Hepatocyte (in vitro differentiated cells): ENCODE results near the gene TRIM46. TPM values are rescaled to one million over a fixed set of nuclear protein-coding genes. Genes with fewer than 3 reads are reported as not detected.

ENCODE experiments used
- DNase-seq: peaks from one replicate; pipeline ENCODE4 v3.0.0-alpha.2; 2016; ENCODE audit warnings: low spot score
- H2AFZ ChIP-seq: fragments of 200-600 bp; sonication (generic); 2 replicates; pipeline ENCODE4 v1.6.0; 2016; ENCODE audit warnings: antibody characterized with exemption, mild to moderate bottlenecking
- H3K27ac ChIP-seq: fragments of 200-600 bp; sonication (generic); 2 replicates; pipeline ENCODE4 v1.5.1; 2016; ENCODE audit warnings: mild to moderate bottlenecking
- H3K27me3 ChIP-seq: fragments of 200-600 bp; sonication (generic); 2 replicates; pipeline ENCODE4 v1.6.1; 2016
- H3K36me3 ChIP-seq: fragments of 200-600 bp; sonication (generic); replicated peaks from 2 replicates; pipeline ENCODE4 v1.5.1; 2016; ENCODE audit warnings: low read depth; ENCODE audit not compliant: insufficient read depth
- H3K4me1 ChIP-seq: fragments of 200-600 bp; sonication (generic); 2 replicates; pipeline ENCODE4 v1.5.1; 2016; ENCODE audit warnings: mild to moderate bottlenecking, moderate library complexity; ENCODE audit not compliant: insufficient read depth
- H3K4me2 ChIP-seq: fragments of 200-600 bp; sonication (generic); 2 replicates; pipeline ENCODE4 v1.6.0; 2016
- H3K4me3 ChIP-seq: fragments of 200-600 bp; sonication (generic); 2 replicates; pipeline ENCODE4 v1.5.1; 2016; ENCODE audit warnings: mild to moderate bottlenecking
- H3K79me2 ChIP-seq: fragments of 200-600 bp; sonication (generic); 2 replicates; pipeline ENCODE4 v1.6.0; 2017; ENCODE audit warnings: mild to moderate bottlenecking
- H3K9me2 ChIP-seq: fragments of 200-600 bp; sonication (generic); replicated peaks from 2 replicates; pipeline ENCODE4 v1.6.0; 2017; ENCODE audit warnings: mild to moderate bottlenecking; ENCODE audit not compliant: insufficient read depth
- H3K9me3 ChIP-seq: fragments of 200-600 bp; sonication (generic); 2 replicates; pipeline ENCODE4 v1.5.1; 2016; ENCODE audit warnings: low read depth, mild to moderate bottlenecking
- H4K20me1 ChIP-seq: fragments of 200-600 bp; sonication (generic); 2 replicates; pipeline ENCODE4 v1.6.0; 2016; ENCODE audit warnings: mild to moderate bottlenecking; ENCODE audit not compliant: insufficient read depth, poor library complexity, severe bottlenecking
- EZH2 ChIP-seq: fragments of 200-600 bp; sonication (generic); IDR thresholded peaks from 2 replicates; pipeline ENCODE4 v1.6.1; 2016; ENCODE audit warnings: antibody characterized with exemption, mild to moderate bottlenecking, borderline replicate concordance
- EZH2phosphoT487 ChIP-seq: fragments of 200-600 bp; sonication (generic); IDR thresholded peaks from one replicate; pipeline ENCODE4 v1.6.1; 2018; ENCODE audit warnings: antibody characterized with exemption, mild to moderate bottlenecking, low read depth, moderate library complexity; ENCODE audit not compliant: unreplicated experiment, severe bottlenecking
- WGBS: methylation state at CpG from one replicate; pipeline ENCODE4 v1.1.6; 2016; ENCODE audit warnings: low lambda C conversion rate; ENCODE audit errors: missing lambda C conversion rate; 5-methylcytosine and 5-hydroxymethylcytosine counted together
- polyA plus RNA-seq: library from polyadenylated mRNA; unstranded; fragments of >200 nt; fragmentation: Nextera tagmentation; extraction: Ambion mirVana; gene quantifications from 2 replicates; pipeline ENCODE4 v1.2.1, GENCODE V29; 2016
- total RNA-seq: library from RNA; depleted of rRNA; stranded (reverse); fragments of >200 nt; gene quantifications from 2 replicates; pipeline ENCODE4 v1.2.3, GENCODE V29; 2014
- TF ChIP-seq, protein P1 (sequence below): fragments of 200-600 bp; sonication (generic); IDR thresholded peaks from 2 replicates; pipeline ENCODE4 v1.5.1; 2016; ENCODE audit warnings: antibody characterized with exemption, mild to moderate bottlenecking; ENCODE audit not compliant: poor library complexity

TRIM46 gene
- total and polyA plus RNA-seq, 2 experiments from 2014 or later: 1.2 to 2.1 TPM

DNA sequence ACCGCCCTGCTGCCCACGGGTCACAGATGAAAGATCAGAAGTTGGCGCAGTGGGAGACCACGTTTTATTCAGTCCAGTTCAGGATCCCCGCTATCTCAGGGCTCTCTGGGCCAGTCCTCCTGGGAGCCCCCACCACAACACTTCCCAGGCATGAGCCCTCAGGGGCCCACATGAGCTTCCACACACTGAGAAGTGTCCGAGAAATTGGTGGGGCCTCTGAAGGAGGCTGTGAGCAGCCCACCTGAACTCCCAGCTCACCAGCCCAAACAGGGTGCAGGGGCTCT is 12.1 kb downstream of the TRIM46 start:
- H3K36me3 ChIP-seq: no peaks in the 10 kb centered on the region
- H3K4me1 ChIP-seq: peaks cover 18% of the 10 kb centered on the region
- no peaks in the 10 kb centered on the region for H3K9me2 ChIP-seq
- no peak overlapping the region for H3K4me3 ChIP-seq
- H3K27ac ChIP-seq: peak overlapping the region; percentile 60
- H3K27me3 ChIP-seq: no peaks in the 10 kb centered on the region
- H3K79me2 ChIP-seq: no peaks in the 10 kb centered on the region
- TF ChIP-seq, protein P1, sequence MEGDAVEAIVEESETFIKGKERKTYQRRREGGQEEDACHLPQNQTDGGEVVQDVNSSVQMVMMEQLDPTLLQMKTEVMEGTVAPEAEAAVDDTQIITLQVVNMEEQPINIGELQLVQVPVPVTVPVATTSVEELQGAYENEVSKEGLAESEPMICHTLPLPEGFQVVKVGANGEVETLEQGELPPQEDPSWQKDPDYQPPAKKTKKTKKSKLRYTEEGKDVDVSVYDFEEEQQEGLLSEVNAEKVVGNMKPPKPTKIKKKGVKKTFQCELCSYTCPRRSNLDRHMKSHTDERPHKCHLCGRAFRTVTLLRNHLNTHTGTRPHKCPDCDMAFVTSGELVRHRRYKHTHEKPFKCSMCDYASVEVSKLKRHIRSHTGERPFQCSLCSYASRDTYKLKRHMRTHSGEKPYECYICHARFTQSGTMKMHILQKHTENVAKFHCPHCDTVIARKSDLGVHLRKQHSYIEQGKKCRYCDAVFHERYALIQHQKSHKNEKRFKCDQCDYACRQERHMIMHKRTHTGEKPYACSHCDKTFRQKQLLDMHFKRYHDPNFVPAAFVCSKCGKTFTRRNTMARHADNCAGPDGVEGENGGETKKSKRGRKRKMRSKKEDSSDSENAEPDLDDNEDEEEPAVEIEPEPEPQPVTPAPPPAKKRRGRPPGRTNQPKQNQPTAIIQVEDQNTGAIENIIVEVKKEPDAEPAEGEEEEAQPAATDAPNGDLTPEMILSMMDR: no peak
- TF ChIP-seq EZH2: no peak
- no peak for TF ChIP-seq EZH2phosphoT487
- 71% methylated on average over 6 of the region's 6 CpGs for WGBS
- no peaks in the 10 kb centered on the region for H3K9me3 ChIP-seq
- no peak overlapping the region for H2AFZ ChIP-seq
- H3K4me2 ChIP-seq: peak overlapping the region; percentile 58
- H4K20me1 ChIP-seq: no peaks in the 10 kb centered on the region
- DNase-seq: no peak

DNA sequence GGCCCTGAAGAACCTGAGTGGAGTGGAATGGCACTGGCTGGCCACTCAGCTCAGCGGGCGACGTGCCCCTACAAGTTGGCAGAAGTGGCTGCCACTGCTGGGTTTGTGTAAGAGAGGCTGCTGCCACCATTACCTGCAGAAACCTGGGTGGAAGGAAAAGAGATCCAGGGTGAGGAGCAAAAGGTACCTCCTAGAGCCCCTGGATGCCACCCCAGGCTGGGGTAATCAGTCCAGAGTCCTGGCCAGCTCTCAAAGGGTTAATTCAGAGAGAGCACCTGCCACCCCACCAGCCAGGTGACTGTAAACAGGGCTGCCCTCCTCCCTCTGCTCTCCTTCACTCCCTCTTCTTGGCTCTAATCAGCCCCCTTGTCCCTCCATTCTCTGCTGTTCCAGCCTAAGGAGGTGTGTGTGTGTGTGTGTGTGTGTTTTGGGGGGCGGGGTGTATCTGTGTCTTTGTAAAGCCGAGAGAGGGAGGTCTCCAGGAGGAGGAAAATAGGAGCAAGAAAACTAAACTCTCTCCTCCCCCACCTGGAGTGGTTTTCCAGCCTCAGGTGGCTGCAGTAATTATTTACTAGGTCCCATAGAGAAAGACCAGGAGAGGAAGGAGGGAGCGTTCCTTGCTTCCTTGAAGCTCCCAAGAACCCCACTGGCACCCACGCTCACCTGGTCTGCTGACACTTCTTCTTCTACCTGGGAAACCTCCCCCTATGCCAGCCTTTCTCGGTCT is 12.6 kb downstream of the TRIM46 start:
- Histone ChIP-seq H3K27me3 (no peaks in the 10 kb centered on the region), H3K9me2 (no peaks in the 10 kb centered on the region), H3K27ac (peak overlapping the region; percentile 60), H3K4me1 (peaks cover 18% of the 10 kb centered on the region), H2AFZ (no peak overlapping the region), H3K79me2 (no peaks in the 10 kb centered on the region), H3K9me3 (no peaks in the 10 kb centered on the region), H4K20me1 (no peaks in the 10 kb centered on the region), H3K4me2 (peak overlapping the region; percentile 58), H3K36me3 (no peaks in the 10 kb centered on the region), H3K4me3 (no peak overlapping the region)
- peak; percentile 54 for DNase-seq
- TF ChIP-seq EZH2phosphoT487: no peak
- TF ChIP-seq EZH2: no peak
- TF ChIP-seq, protein P1: no peak
- 57% methylated on average over 8 of the region's 8 CpGs for WGBS

DNA sequence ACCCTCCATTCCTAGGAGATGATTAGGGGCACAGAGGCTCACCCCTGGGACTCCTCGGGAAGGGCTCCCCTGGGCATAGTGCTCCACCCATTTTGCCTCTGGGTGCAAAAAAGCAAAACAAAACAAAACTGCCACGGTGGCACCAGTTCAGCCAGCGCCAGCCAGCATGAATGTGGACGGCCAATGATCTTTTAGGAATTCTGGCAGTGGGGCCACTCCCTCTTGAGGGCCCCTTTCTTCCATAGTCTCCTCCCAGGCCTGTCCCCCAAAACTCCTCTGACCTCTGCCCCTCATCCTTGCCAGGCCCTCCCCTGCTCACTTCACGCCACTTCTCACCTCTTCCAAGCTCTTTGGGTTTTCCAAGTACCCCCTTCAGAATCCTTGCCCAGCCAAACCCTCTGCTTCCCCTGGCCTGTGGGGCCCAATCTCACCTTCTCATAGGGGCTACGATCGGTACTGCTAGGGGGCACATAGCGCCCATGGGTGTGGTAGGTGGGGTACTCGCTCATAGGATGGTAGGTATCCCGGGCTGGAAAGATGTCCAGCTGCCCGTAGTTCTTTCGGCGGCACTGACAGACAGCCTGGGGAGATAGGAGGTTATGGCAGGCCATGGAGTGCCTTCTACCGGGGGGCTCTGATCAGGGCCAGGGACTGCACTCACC is 13.3 kb downstream of the TRIM46 start:
- WGBS: 75% methylated on average over 14 of the region's 14 CpGs

More for the DNA sequence above, 13.3 kb downstream of the TRIM46 start:
- Histone ChIP-seq H3K27ac (peak overlapping the region; percentile 60), H3K27me3 (no peaks in the 10 kb centered on the region), H3K9me2 (no peaks in the 10 kb centered on the region), H3K79me2 (no peaks in the 10 kb centered on the region), H3K9me3 (no peaks in the 10 kb centered on the region), H3K4me1 (peaks cover 18% of the 10 kb centered on the region), H3K36me3 (no peaks in the 10 kb centered on the region), H2AFZ (no peak overlapping the region), H3K4me2 (peak overlapping the region; percentile 58), H4K20me1 (no peaks in the 10 kb centered on the region), H3K4me3 (no peak overlapping the region)
- TF ChIP-seq, protein P1: no peak
- TF ChIP-seq EZH2: no peak
- TF ChIP-seq EZH2phosphoT487: no peak
- no peak for DNase-seq
